GM12891 (cell line): ENCODE results near the gene TREML1.

Experiments used
- POLR2A ChIP-seq: IDR thresholded peaks from 2 replicates; pipeline ENCODE4 v1.6.1; 2011; ENCODE audit warnings: low read depth, low read length, control low read depth
- POLR2AphosphoS5 ChIP-seq: IDR thresholded peaks from 2 replicates; pipeline ENCODE4 v1.6.1; 2011; ENCODE audit warnings: low read depth, low read length, control low read depth
- TAF1 ChIP-seq: IDR thresholded peaks from 2 replicates; pipeline ENCODE4 v1.6.1; 2011; ENCODE audit warnings: low read depth, low read length, control low read depth

- TF ChIP-seq POLR2A, result no peak
- no peak for TF ChIP-seq POLR2AphosphoS5
- no peak for TF ChIP-seq TAF1
These were observed 37.4 kb upstream of the TREML1 start for GRCh38 chr6:41191569-41191968.
